GM18520 (cell line): ENCODE measurements around the gene MICALL2.

Source experiments
- ATAC-seq: cut with Tn5 transposase; IDR thresholded peaks from one replicate; pipeline ENCODE4 v1.9.1; 2021; ENCODE audit not compliant: unreplicated experiment

MICALL2 gene

DNA sequence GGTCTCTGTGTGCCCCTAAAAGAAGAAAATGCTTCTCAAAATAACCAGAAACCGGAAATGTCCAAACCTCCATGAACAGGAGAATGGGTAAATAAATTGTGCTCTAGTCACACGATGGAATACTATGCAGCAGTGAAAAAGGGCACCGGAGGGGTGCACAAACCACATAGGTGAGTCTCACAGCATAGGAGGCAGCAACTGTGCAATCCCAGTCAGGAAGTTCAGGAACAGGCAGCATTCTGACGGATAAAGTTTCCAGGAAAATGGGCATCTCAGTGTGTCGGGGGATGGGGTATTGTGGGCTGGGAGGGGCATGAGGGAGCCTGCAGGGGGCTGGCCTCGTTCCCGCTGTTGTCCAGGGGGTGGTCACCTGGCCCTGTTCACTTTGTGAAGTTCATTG, 63.1 kb downstream of the MICALL2 start:
- no peak for ATAC-seq

DNA sequence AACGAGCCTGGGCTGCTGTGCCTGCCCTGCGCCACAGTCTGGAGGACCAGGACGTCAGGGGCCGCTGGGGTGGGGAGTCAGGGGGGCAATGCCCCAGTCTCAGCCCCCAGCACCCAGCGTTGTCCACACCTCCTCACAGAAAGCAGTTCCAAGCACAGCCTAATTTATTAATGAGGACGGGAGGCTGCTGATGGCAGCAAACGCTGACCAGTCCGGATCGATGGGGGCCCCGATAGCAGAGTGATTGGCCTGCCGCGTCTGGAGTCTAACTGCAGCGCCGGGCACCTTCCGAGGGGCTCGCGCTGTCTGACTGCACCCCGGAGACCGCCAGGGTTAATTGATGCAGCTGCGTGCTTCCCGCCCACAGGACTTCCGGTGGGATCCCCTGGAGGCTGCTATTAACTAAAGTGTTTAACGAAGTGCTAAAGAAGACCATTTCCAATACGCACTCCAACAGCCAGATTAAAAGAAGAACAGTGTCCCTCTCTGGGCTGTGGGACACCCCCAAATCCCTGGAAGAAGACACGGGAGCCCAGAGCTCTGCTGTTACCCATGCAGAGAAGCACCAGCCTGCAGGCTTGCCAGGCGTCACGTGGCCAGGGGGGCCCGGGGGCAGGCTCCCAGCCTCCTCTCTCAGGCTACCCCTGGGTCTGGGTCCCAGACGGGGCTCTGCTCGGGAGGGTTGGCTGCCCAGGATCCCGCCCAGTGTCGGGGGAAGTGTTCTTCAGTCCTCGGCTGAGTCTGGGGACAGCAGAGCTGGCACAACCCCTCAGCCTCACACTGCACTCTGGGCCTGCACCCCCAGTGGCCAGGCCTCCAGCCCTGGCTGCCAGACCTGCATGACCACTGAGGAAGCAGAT, 63.8 kb downstream of the MICALL2 start:
- no peak for ATAC-seq

DNA sequence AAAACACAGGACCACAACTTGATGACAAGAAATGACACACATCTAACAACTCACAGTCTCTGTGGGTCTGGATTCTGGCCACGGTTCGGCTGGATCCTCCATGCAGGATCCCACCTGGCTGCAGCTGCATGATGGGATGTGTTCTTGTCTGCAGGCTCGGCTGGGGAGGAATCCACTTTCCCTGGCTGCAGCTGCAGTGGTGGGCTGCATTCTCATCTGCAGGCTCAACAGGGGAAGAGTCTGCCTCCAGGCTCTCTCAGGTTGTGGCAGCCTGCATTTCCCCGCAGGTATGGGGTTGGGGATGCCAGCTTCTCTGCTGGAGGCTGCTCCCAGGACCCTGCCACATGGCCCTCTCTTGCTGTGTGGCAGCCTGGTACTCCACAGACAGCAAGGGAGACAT, 64.9 kb downstream of the MICALL2 start:
- no peak for ATAC-seq

DNA sequence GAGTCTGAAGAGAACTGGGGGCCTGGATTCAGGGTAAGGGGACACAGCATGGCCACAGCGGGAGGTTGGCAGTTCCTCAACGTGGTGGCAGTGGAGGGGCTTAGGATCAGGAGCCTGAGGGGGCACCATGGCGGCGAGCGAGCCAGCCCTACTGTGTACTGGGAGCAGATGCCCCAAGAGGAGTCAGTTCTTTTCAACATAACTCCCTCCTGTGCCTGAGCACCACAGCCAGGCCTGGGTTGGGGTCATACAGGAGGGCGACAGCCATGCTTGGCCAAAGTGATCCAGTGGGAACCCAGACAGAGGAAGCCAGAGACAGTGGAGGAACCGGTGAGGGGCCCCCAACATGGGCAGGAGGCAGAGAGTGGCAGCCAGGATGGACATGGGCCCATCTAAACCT, 65.8 kb downstream of the MICALL2 start:
- ATAC-seq, result no peak

DNA sequence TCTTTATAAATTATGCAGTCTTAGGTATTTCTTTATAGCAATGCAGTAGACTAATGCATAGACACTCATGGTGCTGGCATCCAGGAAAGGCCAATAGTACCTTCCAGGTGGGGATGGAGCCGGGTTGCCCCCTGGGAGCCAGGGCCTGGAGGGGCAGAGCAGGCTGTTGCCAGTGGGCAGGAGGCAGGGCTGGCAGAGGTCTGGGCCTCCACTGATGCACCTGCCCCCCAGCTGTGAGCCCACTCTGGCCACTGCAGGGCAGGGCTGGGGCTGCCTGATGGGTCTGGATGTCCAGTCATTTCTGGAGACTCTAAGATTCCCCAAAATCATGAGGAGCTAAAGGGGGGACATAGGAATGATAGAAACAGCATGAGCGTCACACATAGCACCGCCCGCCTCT, 66.7 kb downstream of the MICALL2 start:
- ATAC-seq, result no peak

DNA sequence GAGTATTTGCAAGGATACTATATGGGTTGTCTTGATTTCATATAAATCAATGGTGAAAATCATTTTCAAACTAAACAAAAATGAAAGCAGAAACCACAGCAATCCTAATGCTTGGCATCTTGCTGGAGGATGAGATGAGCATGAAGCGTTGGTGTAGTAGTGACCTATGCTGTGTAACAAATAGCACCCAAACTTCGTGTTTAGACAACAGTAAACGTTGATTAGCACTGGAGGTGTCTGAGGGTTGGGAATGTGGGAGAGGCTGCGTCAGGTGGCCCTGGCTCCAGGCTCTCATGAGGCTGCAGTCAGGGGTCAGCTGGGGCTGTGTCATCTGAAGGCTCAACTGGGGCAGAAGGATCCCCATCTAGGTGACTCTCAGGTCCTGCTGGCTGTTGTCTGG, 67.8 kb downstream of the MICALL2 start:
- no peak for ATAC-seq

DNA sequence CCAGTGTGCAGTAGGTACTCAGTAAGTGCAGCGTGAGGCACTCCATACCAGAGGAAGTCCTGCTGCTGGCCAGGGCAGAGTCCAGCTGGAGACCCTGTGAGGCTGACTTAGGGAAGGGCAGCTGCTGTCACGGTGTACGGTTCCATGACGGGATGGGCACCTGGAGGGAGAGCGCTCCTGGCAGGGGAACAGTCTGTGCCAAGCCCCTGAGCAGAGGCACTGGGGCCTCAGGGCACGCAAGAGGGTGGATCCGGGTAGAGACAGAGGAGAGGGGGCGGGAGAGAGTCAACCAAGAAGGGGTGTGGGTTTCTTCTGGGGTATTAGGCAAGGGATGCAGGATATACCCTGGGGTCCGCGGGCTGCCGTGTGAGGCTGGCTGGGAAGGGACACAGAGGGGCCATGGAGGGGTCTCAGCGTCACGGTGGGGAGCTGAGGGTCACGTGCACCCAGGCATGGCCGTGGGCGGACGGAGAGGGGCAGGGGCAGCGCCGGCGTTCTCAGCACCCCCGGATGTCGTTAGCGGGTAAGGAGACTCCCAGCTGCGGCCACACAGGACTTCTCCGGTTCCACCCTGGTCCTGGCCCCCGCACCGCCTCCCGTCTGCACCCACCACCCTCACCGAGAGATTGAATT, 70.5 kb downstream of the MICALL2 start:
- ATAC-seq, result no peak

DNA sequence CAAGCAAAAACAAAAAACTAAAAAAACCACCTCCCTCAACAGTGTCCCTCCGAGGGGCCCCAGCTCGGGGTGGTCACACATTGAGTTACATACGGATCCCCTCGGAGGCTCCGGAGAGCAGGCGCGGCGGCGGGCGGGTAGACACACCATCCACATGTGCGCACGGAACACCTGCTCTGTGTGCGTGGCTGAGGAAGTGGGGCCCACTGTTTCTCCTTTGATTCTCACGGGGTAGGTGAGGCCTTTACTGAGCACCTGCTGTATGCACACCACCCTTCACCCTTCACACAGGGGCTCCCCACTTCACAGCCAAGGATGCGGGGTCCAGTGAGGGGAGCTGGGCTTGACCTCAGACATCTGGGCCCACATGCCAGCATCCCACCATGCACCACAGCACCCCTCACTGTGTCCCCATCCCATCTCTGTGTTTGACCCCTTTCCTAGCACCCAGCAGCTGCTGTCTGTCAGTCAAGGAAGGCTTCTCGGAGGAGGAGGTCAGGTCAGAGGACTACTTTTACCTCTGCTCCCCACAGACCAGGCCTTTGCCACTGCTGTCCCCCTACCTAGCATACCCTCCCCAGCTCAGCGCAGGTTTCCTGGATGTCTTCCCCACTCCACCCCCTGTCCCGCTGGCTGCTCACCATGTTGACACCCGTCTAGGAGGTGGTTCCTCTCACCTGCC, 71.1 kb downstream of the MICALL2 start:
- ATAC-seq, result no peak

DNA sequence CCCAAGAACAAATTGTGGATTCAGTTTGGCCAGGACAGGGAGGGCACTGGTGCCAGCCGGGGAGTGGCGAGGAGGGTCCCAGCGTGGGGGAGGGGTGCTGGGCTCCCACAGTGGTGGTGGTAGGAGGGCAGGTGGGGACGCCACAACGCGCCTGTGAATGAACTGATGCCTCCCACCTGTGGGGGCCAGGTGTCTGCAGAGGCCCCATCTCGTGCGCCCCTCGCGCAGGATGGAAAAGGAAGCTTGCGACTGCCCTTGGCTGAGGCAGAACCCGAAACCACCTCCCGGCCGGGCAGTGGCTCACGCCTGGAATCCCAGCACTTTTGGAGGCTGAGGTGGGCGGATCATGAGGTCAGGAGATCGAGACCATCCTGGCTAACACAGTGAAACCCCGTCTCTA, 72.0 kb downstream of the MICALL2 start:
- ATAC-seq, result no peak

DNA sequence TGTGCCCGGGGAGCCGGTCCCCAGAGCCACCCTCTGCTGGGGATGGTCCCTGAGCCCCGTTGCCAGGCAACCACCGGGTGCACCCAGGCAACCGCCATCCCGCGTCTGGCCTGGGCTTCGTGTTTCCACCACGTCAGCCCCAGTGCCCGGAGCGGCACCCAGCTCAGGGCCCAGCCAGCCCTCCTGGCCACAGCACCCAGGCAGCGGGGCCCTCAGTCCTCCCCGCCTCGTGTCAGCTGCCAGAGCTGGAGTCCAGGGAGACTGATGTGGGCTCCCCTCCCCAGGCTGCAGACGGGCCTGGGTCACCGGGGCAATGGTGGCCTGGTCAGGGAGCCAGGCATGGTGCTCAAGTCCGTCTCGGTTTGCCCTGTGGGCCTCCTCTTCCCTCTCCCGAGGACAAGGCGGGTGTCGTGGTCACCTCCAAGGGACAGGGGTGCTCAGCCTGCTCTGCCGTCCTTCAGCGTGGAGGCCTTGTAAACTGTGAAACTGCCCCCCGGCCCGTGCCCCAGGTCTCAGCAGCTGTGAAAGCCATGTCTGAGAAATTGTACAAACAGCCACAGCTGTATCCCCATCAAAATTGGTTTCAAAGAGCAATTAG, 72.5 kb downstream of the MICALL2 start:
- no peak for ATAC-seq

DNA sequence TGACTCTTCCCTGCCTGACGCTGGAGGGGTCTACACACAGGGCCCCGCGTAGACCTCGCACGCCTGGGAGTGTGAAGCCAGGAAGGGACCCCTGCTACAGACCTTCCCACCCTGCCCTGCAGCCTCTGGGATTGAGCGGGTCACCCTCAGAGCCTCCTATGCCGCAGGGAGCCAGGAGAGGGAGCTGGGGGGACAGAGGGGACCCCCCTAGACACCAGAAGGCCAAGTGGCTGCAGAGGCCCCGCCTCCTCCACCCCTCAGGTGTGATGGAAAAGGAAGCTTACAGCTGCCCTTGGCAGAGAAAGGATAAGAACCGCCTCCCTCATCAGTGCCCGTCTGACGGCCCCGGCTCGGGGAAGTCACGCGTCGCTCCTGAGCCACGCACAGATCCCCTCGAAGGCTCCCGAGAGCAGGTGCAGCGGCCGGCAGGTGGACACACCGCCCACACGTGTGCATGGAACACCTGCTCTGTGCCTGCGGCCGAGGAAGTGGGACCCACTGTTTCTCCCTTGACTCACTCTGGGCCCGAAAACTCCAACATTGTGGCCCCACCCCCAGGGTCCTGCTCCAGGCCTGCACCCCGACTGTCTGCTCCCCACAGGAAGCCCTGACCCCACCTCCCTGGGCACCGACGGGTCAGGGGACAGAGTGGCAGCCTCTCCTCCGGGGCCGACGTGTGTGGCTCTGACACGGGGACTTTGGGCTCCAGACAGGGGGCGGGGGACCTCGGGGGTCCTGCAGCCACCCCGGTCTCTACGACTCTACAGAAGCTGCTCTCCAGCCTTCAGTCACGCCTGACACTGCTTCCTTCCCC, 73.3 kb downstream of the MICALL2 start:
- ATAC-seq, result no peak

DNA sequence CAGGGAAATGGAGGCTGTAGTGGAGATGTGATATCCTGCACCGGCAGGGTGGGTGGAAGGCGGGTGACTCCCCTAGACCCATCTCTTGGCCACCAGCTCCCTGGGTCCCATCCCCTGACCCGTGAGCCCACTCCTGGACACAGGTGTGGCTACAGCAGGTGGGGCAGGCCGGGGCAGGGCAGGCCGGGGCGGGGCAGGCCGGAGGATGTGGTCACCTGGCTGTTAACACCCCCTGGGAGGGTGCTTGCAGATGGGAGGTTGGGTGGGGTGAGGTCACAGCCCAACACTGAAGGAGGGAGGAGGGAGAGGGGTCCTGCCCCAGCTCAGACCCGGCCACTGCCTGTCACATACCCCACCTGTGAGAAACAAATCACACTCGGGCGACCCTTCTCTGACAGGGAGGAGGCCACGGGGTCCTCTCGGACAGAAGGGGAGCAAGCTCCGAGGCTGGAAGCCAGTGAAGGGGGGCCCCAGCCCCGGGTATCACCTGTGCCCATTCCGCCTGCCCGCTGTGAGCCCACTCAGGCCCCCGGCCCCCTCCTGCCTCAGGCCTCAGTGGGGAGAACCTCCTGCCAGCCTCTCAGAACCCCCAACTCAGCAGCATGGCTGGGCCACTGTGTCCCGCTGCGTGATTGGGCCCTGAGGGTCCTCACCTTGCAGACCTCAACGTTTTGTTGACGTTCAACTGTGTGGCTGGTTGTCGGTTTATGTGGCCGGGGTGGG, 74.0 kb downstream of the MICALL2 start:
- ATAC-seq, result no peak
